H9 (cell line): Measurements from ENCODE around the gene DNM1. TPM values are rescaled to one million over a fixed set of nuclear protein-coding genes. Genes with fewer than 3 reads are reported as not detected.

ENCODE experiments used
- DNase-seq: peaks from one replicate; pipeline ENCODE4 v3.0.0-alpha.2; 2017
- H2AFZ ChIP-seq: one replicate; pipeline ENCODE4 v1.6.1; 2013; ENCODE audit warnings: mild to moderate bottlenecking, low read length, control low read depth, moderate library complexity
- H2AK5ac ChIP-seq: 2 replicates; pipeline ENCODE4 v1.6.1; 2013; ENCODE audit warnings: low read length, control low read depth, mixed read lengths; ENCODE audit not compliant: insufficient read length
- H2BK120ac ChIP-seq: one replicate; pipeline ENCODE4 v1.6.1; 2013; ENCODE audit warnings: low read depth, mild to moderate bottlenecking, low read length, control low read depth, inconsistent platforms; ENCODE audit not compliant: poor library complexity, severe bottlenecking
- H2BK12ac ChIP-seq: 2 replicates; pipeline ENCODE4 v1.6.1; 2013; ENCODE audit warnings: low read length, control low read depth, mixed read lengths, low read depth; ENCODE audit not compliant: insufficient read length
- H2BK15ac ChIP-seq: 2 replicates; pipeline ENCODE4 v1.6.1; 2013; ENCODE audit warnings: low read depth, low read length, control low read depth
- H2BK20ac ChIP-seq: one replicate; pipeline ENCODE4 v1.6.1; 2013; ENCODE audit warnings: low read depth, mild to moderate bottlenecking, low read length, control low read depth, inconsistent platforms; ENCODE audit not compliant: poor library complexity, severe bottlenecking
- H2BK5ac ChIP-seq: 2 replicates; pipeline ENCODE4 v1.6.1; 2013; ENCODE audit warnings: low read length, control low read depth, mixed read lengths; ENCODE audit not compliant: insufficient read length
- H3K14ac ChIP-seq: 2 replicates; pipeline ENCODE4 v1.6.1; 2013; ENCODE audit warnings: low read length, control low read depth; ENCODE audit not compliant: insufficient read depth
- H3K18ac ChIP-seq: 2 replicates; pipeline ENCODE4 v1.6.1; 2013; ENCODE audit warnings: low read depth, mild to moderate bottlenecking, mixed read lengths, low read length, control low read depth; ENCODE audit not compliant: insufficient read length
- H3K23ac ChIP-seq: 2 replicates; pipeline ENCODE4 v1.6.1; 2013; ENCODE audit warnings: low read length, control low read depth, mixed read lengths, low read depth; ENCODE audit not compliant: insufficient read length
- H3K23me2 ChIP-seq: 2 replicates; pipeline ENCODE4 v1.6.1; 2013; ENCODE audit warnings: low read depth, mild to moderate bottlenecking, mixed read lengths, low read length, control low read depth; ENCODE audit not compliant: insufficient read length, poor library complexity, severe bottlenecking
- H3K27ac ChIP-seq: 2 replicates; pipeline ENCODE4 v1.5.1; 2013; ENCODE audit warnings: low read length, control low read depth, mixed read lengths, low read depth; ENCODE audit not compliant: insufficient read length
- H3K27me3 ChIP-seq: 2 replicates; pipeline ENCODE4 v1.6.1; 2013; ENCODE audit warnings: low read length, control low read depth, inconsistent platforms; ENCODE audit not compliant: insufficient read depth
- H3K4ac ChIP-seq: 2 replicates; pipeline ENCODE4 v1.6.1; 2013; ENCODE audit warnings: low read depth, mild to moderate bottlenecking, control low read depth, inconsistent platforms, low read length, moderate library complexity
- H3K4me1 ChIP-seq: 2 replicates; pipeline ENCODE4 v1.6.1; 2013; ENCODE audit warnings: low read length, control low read depth, inconsistent platforms; ENCODE audit not compliant: insufficient read depth
- H3K4me2 ChIP-seq: 2 replicates; pipeline ENCODE4 v1.6.1; 2013; ENCODE audit warnings: low read length, control low read depth, mixed read lengths; ENCODE audit not compliant: insufficient read length, insufficient read depth
- H3K56ac ChIP-seq: 2 replicates; pipeline ENCODE4 v1.6.1; 2013; ENCODE audit warnings: low read depth, mild to moderate bottlenecking, mixed read lengths, low read length, control low read depth; ENCODE audit not compliant: insufficient read length
- H3K79me1 ChIP-seq: 2 replicates; pipeline ENCODE4 v1.6.1; 2013; ENCODE audit warnings: low read depth, mild to moderate bottlenecking, moderate library complexity, low read length, control low read depth, inconsistent platforms; ENCODE audit not compliant: insufficient read depth, poor library complexity, severe bottlenecking
- H3K79me2 ChIP-seq: 2 replicates; pipeline ENCODE4 v1.6.1; 2013; ENCODE audit warnings: low read length, control low read depth, inconsistent platforms; ENCODE audit not compliant: insufficient read depth
- H3K9ac ChIP-seq: 2 replicates; pipeline ENCODE4 v1.6.1; 2013; ENCODE audit warnings: low read length, control low read depth, mixed read lengths; ENCODE audit not compliant: insufficient read length; ENCODE audit errors: extremely low read depth
- H3K9me3 ChIP-seq: one replicate; pipeline ENCODE4 v1.6.1; 2013; ENCODE audit warnings: low read depth, low read length, inconsistent platforms; ENCODE audit not compliant: control insufficient read depth
- H3T11ph ChIP-seq: one replicate; pipeline ENCODE4 v1.6.1; 2013; ENCODE audit warnings: mild to moderate bottlenecking, low read length, control low read depth, inconsistent platforms
- H4K20me1 ChIP-seq: one replicate; pipeline ENCODE4 v1.6.1; 2013; ENCODE audit not compliant: control insufficient read depth, insufficient read length, insufficient read depth
- H4K5ac ChIP-seq: 2 replicates; pipeline ENCODE4 v1.6.1; 2013; ENCODE audit warnings: low read depth, mild to moderate bottlenecking, mixed read lengths, low read length, control low read depth; ENCODE audit not compliant: insufficient read length
- H4K8ac ChIP-seq: replicated peaks from 2 replicates; pipeline ENCODE4 v1.6.1; 2013; ENCODE audit warnings: low read length, control low read depth, mixed read lengths, low read depth; ENCODE audit not compliant: insufficient read length
- H4K91ac ChIP-seq: 2 replicates; pipeline ENCODE4 v1.6.1; 2013; ENCODE audit warnings: low read depth, mild to moderate bottlenecking, moderate library complexity, mixed read lengths, low read length, control low read depth; ENCODE audit not compliant: insufficient read length
- H3K27ac Mint-ChIP-seq, 3 experiments: 2 replicates in 2 of 3; 3 replicates in 1 of 3; pipeline ENCODE4 v1.8.0; 2020 to 2021; ENCODE audit warnings: mixed read lengths in 3 of 3, mild to moderate bottlenecking in 1 of 3, moderate library complexity in 1 of 3
- H3K27me3 Mint-ChIP-seq: 2 replicates; pipeline ENCODE4 v1.8.0; 2021; ENCODE audit warnings: low read depth, mild to moderate bottlenecking, moderate library complexity, mixed read lengths
- H3K36me3 Mint-ChIP-seq, 3 experiments: 2 replicates in 2 of 3; 3 replicates in 1 of 3; pipeline ENCODE4 v1.8.0; 2020 to 2021; ENCODE audit warnings: low read depth in 3 of 3, mixed read lengths in 3 of 3; ENCODE audit not compliant: insufficient read depth in 1 of 3
- H3K4me1 Mint-ChIP-seq, 2 experiments: 2 replicates each; pipeline ENCODE4 v1.8.0; 2020; ENCODE audit warnings: mixed read lengths in 2 of 2
- H3K4me3 Mint-ChIP-seq, 2 experiments: 2 replicates in 1 of 2; 3 replicates in 1 of 2; pipeline ENCODE4 v1.8.0; 2020 to 2021; ENCODE audit warnings: mild to moderate bottlenecking in 2 of 2, mixed read lengths in 2 of 2, moderate library complexity in 1 of 2
- H3K9me3 Mint-ChIP-seq, 2 experiments: 2 replicates in 1 of 2; 3 replicates in 1 of 2; pipeline ENCODE4 v1.8.0; 2020; ENCODE audit warnings: mild to moderate bottlenecking in 2 of 2, mixed read lengths in 2 of 2, moderate library complexity in 1 of 2
- WGBS: extraction: QIAGEN DNeasy Blood & Tissue Kit; methylation state at CpG from one replicate; pipeline ENCODE4 v1.1.7; 2013; ENCODE audit warnings: missing lambda C conversion rate, low lambda C conversion rate, mixed read lengths; ENCODE audit not compliant: insufficient read length; ENCODE audit errors: extremely low coverage; 5-methylcytosine and 5-hydroxymethylcytosine counted together
- total RNA-seq: library from RNA; stranded (reverse); gene quantifications from 2 replicates; pipeline ENCODE4 v1.2.1, GENCODE V29; 2021
- TF ChIP-seq, protein P1 (sequence below): fragments of 200-600 bp; sonication (generic); conservative IDR thresholded peaks from 3 replicates; pipeline ENCODE4 v1.8.0; 2021; ENCODE audit warnings: antibody characterized with exemption, mild to moderate bottlenecking

The DNM1 gene
- total RNA-seq, 1 experiment from 2014 or later: 58.0 TPM

GRCh38 chr9:128187361-128187760 lies 15.8 kb upstream of the DNM1 start:
- H2BK5ac ChIP-seq: no peak overlapping the region
- no peak overlapping the region for H3K4ac ChIP-seq
- peaks cover 9 to 14% of the 10 kb centered on the region in 2 experiments for H3K4me1 Mint-ChIP-seq
- no CpG with 5 or more reads among the region's 2 CpGs for WGBS
- no peak overlapping the region for H3K56ac ChIP-seq
- no peaks in the 10 kb centered on the region for H3K9me3 ChIP-seq
- H3K27me3 ChIP-seq: no peaks in the 10 kb centered on the region
- H3K4me1 ChIP-seq: no peaks in the 10 kb centered on the region
- H2AFZ ChIP-seq: no peak overlapping the region
- H3K27ac Mint-ChIP-seq: no peak overlapping the region
- H3K79me1 ChIP-seq: no peaks in the 10 kb centered on the region
- H2BK20ac ChIP-seq: no peak overlapping the region
- TF ChIP-seq, protein P1, sequence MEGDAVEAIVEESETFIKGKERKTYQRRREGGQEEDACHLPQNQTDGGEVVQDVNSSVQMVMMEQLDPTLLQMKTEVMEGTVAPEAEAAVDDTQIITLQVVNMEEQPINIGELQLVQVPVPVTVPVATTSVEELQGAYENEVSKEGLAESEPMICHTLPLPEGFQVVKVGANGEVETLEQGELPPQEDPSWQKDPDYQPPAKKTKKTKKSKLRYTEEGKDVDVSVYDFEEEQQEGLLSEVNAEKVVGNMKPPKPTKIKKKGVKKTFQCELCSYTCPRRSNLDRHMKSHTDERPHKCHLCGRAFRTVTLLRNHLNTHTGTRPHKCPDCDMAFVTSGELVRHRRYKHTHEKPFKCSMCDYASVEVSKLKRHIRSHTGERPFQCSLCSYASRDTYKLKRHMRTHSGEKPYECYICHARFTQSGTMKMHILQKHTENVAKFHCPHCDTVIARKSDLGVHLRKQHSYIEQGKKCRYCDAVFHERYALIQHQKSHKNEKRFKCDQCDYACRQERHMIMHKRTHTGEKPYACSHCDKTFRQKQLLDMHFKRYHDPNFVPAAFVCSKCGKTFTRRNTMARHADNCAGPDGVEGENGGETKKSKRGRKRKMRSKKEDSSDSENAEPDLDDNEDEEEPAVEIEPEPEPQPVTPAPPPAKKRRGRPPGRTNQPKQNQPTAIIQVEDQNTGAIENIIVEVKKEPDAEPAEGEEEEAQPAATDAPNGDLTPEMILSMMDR: no peak
- no peak overlapping the region for H3K4me2 ChIP-seq
- no peak overlapping the region for H3K4me3 Mint-ChIP-seq
- H3K27me3 Mint-ChIP-seq: no peaks in the 10 kb centered on the region
- H4K20me1 ChIP-seq: no peaks in the 10 kb centered on the region
- no peaks in the 10 kb centered on the region for H3K79me2 ChIP-seq
- no peaks in the 10 kb centered on the region for H3K9me3 Mint-ChIP-seq
- no peak overlapping the region for H4K91ac ChIP-seq
- H2BK120ac ChIP-seq: no peak overlapping the region
- H3K9ac ChIP-seq: no peak overlapping the region
- H3K14ac ChIP-seq: no peak overlapping the region
- H2BK15ac ChIP-seq: no peak overlapping the region
- H4K5ac ChIP-seq: no peak overlapping the region
- no peak overlapping the region for H3K23ac ChIP-seq
- H2BK12ac ChIP-seq: no peak overlapping the region
- H3K36me3 Mint-ChIP-seq: peaks cover 28 to 58% (median 47%) of the 10 kb centered on the region in 3 experiments
- H3K18ac ChIP-seq: no peak overlapping the region
- peaks cover 11% of the 10 kb centered on the region for H3K23me2 ChIP-seq
- no peak overlapping the region for H4K8ac ChIP-seq
- no peak overlapping the region for H3K27ac ChIP-seq
- H2AK5ac ChIP-seq: no peak overlapping the region
- H3T11ph ChIP-seq: no peak overlapping the region
- DNase-seq: no peak
